Esophagus muscularis mucosa (tissue), 4 donors: ENCODE measurements around the gene CD59.

Source experiments
- CTCF ChIP-seq, 3 experiments: fragments of 200-600 bp in 2 of 3; fragments of 450-650 bp in 1 of 3; sonication (generic) in 2 of 3; IDR thresholded peaks; one replicate each; pipeline ENCODE4 v1.5.1; 2017 to 2019; ENCODE audit warnings: antibody characterized with exemption in 3 of 3, mild to moderate bottlenecking in 2 of 3, moderate library complexity in 1 of 3
- EP300 ChIP-seq: sonication (generic); formaldehyde crosslinking; IDR thresholded peaks from one replicate; pipeline ENCODE4 v1.6.1; 2017; ENCODE audit warnings: antibody characterized with exemption
- POLR2A ChIP-seq: fragments of 450-650 bp; IDR thresholded peaks from one replicate; pipeline ENCODE4 v1.6.1; 2017; ENCODE audit warnings: antibody characterized with exemption, moderate library complexity, mild to moderate bottlenecking, low read depth

DNA sequence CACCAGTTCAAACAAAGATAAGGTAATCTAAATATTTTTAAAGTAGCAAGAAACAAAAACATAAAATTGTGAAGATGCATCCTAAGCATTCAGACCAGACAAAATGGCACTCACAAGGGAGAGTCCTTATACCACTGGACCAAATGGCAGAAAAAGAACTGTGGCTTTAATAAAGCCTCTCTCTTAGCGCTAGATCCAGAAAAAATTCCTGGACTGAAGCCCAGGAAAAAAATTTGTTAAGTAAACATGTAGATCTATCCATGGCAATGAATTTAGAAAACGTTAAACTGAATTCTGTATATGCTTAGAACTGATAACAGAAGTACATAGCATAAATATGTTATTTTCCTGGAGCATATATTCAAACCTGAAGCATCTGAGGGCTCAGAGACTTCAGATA is 11.8 kb upstream of the CD59 start:
- TF ChIP-seq EP300 (no peak), CTCF (IDR thresholded peaks at IDR 0.05) (no peak), POLR2A (no peak)
